Muscle layer of colon (tissue), 2 donors: Measurements from ENCODE around the gene LIMK1.

ENCODE experiments used
- H3K27ac ChIP-seq: one replicate; pipeline ENCODE4 v1.7.0; 2013; ENCODE audit warnings: low read depth, mild to moderate bottlenecking, low read length, moderate library complexity
- H3K27me3 ChIP-seq, 2 donors: one replicate each; pipeline ENCODE4 v1.7.0; 2013; ENCODE audit warnings: low read length in 2 of 2, mild to moderate bottlenecking in 2 of 2; ENCODE audit not compliant: insufficient read depth in 2 of 2, control insufficient read depth in 1 of 2
- H3K36me3 ChIP-seq: one replicate; pipeline ENCODE4 v1.7.0; 2013; ENCODE audit warnings: mild to moderate bottlenecking, low read length; ENCODE audit not compliant: insufficient read depth
- H3K4me1 ChIP-seq: one replicate; pipeline ENCODE4 v1.7.0; 2013; ENCODE audit warnings: mild to moderate bottlenecking, low read length; ENCODE audit not compliant: insufficient read depth
- H3K4me3 ChIP-seq, 2 donors: one replicate each; pipeline ENCODE4 v1.7.0; 2013; ENCODE audit warnings: low read length in 2 of 2, low read depth in 1 of 2, mild to moderate bottlenecking in 1 of 2, moderate library complexity in 1 of 2
- H3K9ac ChIP-seq: one replicate; pipeline ENCODE4 v1.7.0; 2013; ENCODE audit warnings: low read length
- H3K9me3 ChIP-seq: one replicate; pipeline ENCODE4 v1.7.0; 2013; ENCODE audit warnings: mild to moderate bottlenecking, low read length
- donor health status: abdominal sarcoma.
- donor health status: Adenocarcinoma of cecum.

LIMK1 gene

GRCh38 chr7:74058486-74058885 lies 25.1 kb upstream of the LIMK1 start:
- peaks cover 31% of the 10 kb centered on the region for H3K4me1 ChIP-seq
- H3K27ac ChIP-seq = no peak overlapping the region
- no peak overlapping the region for H3K9ac ChIP-seq
- no peaks in the 10 kb centered on the region for H3K9me3 ChIP-seq
- H3K4me3 ChIP-seq = no peak overlapping the region
- H3K36me3 ChIP-seq = peaks cover 27% of the 10 kb centered on the region
- no peaks in the 10 kb centered on the region for H3K27me3 ChIP-seq

GRCh38 chr7:74059037-74059436 lies 24.6 kb upstream of the LIMK1 start:
- Histone ChIP-seq H3K4me1 (peaks cover 31% of the 10 kb centered on the region), H3K36me3 (peaks cover 25% of the 10 kb centered on the region), H3K27ac (no peak overlapping the region)

DNA sequence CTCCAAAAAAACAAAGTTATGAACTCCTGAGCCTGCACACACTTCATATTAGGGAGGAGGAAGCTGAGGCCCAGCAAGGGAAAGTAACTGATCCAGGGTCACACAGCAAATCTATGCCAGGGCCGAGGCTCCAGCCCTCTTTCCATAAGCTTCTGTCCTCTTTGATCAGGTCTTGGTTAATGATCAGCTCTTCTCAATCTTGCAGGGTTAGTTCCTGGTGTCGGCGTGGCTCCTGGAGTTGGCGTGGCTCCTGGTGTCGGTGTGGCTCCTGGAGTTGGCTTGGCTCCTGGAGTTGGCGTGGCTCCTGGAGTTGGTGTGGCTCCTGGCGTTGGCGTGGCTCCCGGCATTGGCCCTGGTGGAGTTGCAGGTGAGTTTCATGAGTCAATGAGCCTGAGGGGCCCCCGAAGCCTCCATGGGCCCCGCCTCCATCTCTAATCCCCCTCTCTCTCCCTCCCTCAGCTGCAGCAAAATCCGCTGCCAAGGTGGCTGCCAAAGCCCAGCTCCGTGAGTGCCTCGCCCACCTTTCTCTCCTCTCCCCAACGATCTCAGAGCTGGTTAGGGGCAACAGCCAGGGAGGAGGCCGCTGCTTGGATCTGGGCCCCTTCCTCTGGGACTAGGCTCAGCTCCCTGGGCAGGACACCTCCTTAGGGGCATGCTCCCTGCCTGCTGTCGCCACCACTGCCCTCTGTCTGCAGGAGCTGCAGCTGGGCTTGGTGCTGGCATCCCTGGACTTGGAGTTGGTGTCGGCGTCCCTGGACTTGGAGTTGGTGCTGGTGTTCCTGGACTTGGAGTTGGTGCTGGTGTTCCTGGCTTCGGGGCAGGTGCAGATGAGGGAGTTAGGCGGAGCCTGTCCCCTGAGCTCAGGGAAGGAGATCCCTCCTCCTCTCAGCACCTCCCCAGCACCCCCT lies 23.7 kb upstream of the LIMK1 start:
- no peaks in the 10 kb centered on the region for H3K27me3 ChIP-seq
- H3K4me1 ChIP-seq = peaks cover 31% of the 10 kb centered on the region
- peak overlapping the region; percentile 64 for H3K27ac ChIP-seq
- peaks cover 17% of the 10 kb centered on the region for H3K36me3 ChIP-seq
- no peak overlapping the region for H3K4me3 ChIP-seq
- H3K9me3 ChIP-seq = no peaks in the 10 kb centered on the region
- H3K9ac ChIP-seq = peak overlapping the region; percentile 27

More at GRCh38 chr7:74059037-74059436, 24.6 kb upstream of the LIMK1 start:
- Histone ChIP-seq H3K9ac (no peak overlapping the region), H3K4me3 (no peak overlapping the region), H3K9me3 (no peaks in the 10 kb centered on the region), H3K27me3 (no peaks in the 10 kb centered on the region)

- H3K36me3 ChIP-seq = peaks cover 22% of the 10 kb centered on the region
Observed at GRCh38 chr7:74061840-74062539, 21.6 kb upstream of the LIMK1 start.

DNA sequence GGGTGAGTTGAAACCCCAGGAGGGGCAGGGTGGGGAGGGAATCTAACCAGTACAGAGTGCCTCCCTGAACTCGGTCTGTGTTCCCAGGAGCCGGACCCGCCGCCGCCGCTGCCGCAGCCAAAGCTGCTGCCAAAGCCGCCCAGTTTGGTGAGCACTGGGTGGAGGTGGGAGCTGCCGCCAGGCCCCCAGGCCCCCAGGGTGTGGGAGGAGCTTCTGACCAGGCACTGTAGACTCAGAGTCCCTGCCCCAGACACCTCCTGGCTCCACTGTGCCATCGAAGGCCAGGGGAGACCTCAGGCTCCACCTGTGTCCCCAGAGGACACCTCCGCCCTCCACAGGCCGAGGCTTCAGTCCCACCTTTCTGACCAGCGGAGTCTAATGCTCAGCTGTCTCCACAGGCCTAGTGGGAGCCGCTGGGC lies 20.4 kb upstream of the LIMK1 start:
- Histone ChIP-seq H3K36me3 (peaks cover 22% of the 10 kb centered on the region), H3K27ac (no peak overlapping the region), H3K9me3 (no peaks in the 10 kb centered on the region), H3K4me1 (peaks cover 34% of the 10 kb centered on the region), H3K9ac (no peak overlapping the region), H3K4me3 (no peak overlapping the region), H3K27me3 (no peaks in the 10 kb centered on the region)

More at GRCh38 chr7:74061840-74062539, 21.6 kb upstream of the LIMK1 start:
- H3K27ac ChIP-seq = peak overlapping the region; percentile 92
- peaks cover 31% of the 10 kb centered on the region for H3K4me1 ChIP-seq
- no peaks in the 10 kb centered on the region for H3K9me3 ChIP-seq
- H3K27me3 ChIP-seq = no peaks in the 10 kb centered on the region
- peak overlapping the region; percentile 15 to 38 for H3K4me3 ChIP-seq
- peak overlapping the region; percentile 34 for H3K9ac ChIP-seq

DNA sequence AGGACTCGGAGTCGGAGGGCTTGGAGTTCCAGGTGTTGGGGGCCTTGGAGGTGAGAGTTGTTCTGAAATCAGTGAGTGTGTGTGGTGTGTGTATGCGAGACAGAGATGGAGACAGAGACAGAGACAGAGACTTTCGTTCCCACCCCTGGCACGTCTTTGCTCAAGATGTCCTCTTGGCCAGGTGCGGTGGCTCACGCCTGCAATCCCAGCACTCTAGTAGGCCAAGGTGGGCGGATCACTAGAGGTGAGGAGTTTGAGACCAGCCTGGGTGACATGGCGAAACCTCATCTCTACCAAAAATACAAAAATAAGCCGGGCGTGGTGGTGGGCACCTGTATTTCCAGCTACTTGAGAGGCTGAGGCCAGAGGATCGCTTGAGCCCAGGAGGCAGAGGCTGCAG lies 20.0 kb upstream of the LIMK1 start:
- Histone ChIP-seq H3K9ac (no peak overlapping the region), H3K36me3 (peaks cover 22% of the 10 kb centered on the region), H3K27me3 (no peaks in the 10 kb centered on the region), H3K27ac (no peak overlapping the region), H3K4me1 (peaks cover 34% of the 10 kb centered on the region), H3K4me3 (no peak overlapping the region), H3K9me3 (no peaks in the 10 kb centered on the region)

DNA sequence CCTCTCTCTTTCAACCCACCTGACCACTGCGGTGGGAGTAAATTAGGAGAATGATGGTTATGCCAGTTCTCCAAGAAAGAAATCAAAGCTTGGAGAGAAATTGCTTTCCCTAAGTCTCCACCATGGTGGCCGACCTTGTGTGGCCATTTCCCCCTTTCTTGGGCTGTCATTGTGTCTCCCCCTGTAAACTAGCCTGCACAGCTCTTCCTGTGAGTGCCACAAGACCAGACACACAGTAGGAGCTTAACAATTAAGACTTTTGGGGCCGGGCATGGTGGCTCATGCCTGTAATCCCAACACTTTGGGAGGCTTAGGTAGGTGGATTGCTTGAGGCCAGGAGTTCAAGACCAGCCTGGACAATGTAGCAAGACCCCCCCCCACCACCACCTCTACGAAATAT lies 18.9 kb upstream of the LIMK1 start:
- H3K4me3 ChIP-seq = no peak overlapping the region
- no peaks in the 10 kb centered on the region for H3K27me3 ChIP-seq
- no peaks in the 10 kb centered on the region for H3K9me3 ChIP-seq
- H3K4me1 ChIP-seq = peaks cover 30% of the 10 kb centered on the region
- peaks cover 22% of the 10 kb centered on the region for H3K36me3 ChIP-seq
- H3K9ac ChIP-seq = no peak overlapping the region
- H3K27ac ChIP-seq = no peak overlapping the region

- H3K36me3 ChIP-seq = peaks cover 13% of the 10 kb centered on the region
- H3K27me3 ChIP-seq = no peaks in the 10 kb centered on the region
- H3K4me3 ChIP-seq = no peak overlapping the region
- peaks cover 12% of the 10 kb centered on the region for H3K4me1 ChIP-seq
- no peak overlapping the region for H3K27ac ChIP-seq
- H3K9ac ChIP-seq = no peak overlapping the region
- no peaks in the 10 kb centered on the region for H3K9me3 ChIP-seq
Observed at GRCh38 chr7:74066626-74067025, 17.0 kb upstream of the LIMK1 start.

GRCh38 chr7:74068378-74069085 lies 15.1 kb upstream of the LIMK1 start:
- no peak overlapping the region for H3K4me3 ChIP-seq
- peaks cover 3% of the 10 kb centered on the region for H3K4me1 ChIP-seq
- no peak overlapping the region for H3K27ac ChIP-seq
- H3K27me3 ChIP-seq = no peaks in the 10 kb centered on the region
- peaks cover 7% of the 10 kb centered on the region for H3K36me3 ChIP-seq
- no peaks in the 10 kb centered on the region for H3K9me3 ChIP-seq
- H3K9ac ChIP-seq = no peak overlapping the region

- no peak overlapping the region for H3K27ac ChIP-seq
- H3K4me3 ChIP-seq = no peak overlapping the region
- H3K27me3 ChIP-seq = no peaks in the 10 kb centered on the region
- peaks cover 6% of the 10 kb centered on the region for H3K36me3 ChIP-seq
- H3K9ac ChIP-seq = no peak overlapping the region
- peaks cover 3% of the 10 kb centered on the region for H3K4me1 ChIP-seq
- H3K9me3 ChIP-seq = no peaks in the 10 kb centered on the region
Observed at GRCh38 chr7:74069086-74069541, 14.5 kb upstream of the LIMK1 start.
